WTC11 (cell line): ENCODE data around the gene OSBPL6.

ENCODE experiments used
- CTCF ChIP-seq: fragments of 200-600 bp; IDR thresholded peaks from 2 replicates; pipeline ENCODE4 v1.8.0; 2022; ENCODE audit warnings: antibody characterized with exemption
- E2F4 ChIP-seq: sonication (generic); formaldehyde crosslinking; IDR thresholded peaks from 2 replicates; pipeline ENCODE4 v1.8.1; 2022; ENCODE audit warnings: low read depth, mild to moderate bottlenecking, moderate library complexity, missing genetic modification reagents, borderline replicate concordance
- E2F5 ChIP-seq: sonication (generic); formaldehyde crosslinking; IDR thresholded peaks from 2 replicates; pipeline ENCODE4 v1.8.1; 2022; ENCODE audit warnings: mild to moderate bottlenecking, moderate library complexity, missing genetic modification reagents
- ESRRA ChIP-seq: sonication (generic); formaldehyde crosslinking; IDR thresholded peaks from 2 replicates; pipeline ENCODE4 v1.8.1; 2022; ENCODE audit warnings: mild to moderate bottlenecking, missing genetic modification reagents, borderline replicate concordance
- RORB ChIP-seq: fragments of 250-450 bp; sonication (Bioruptor Pico); IDR thresholded peaks from 2 replicates; pipeline ENCODE4 v1.9.0; 2021; ENCODE audit warnings: mild to moderate bottlenecking
- SMAD3 ChIP-seq: sonication (generic); formaldehyde crosslinking; IDR thresholded peaks from 2 replicates; pipeline ENCODE4 v1.8.0; 2022; ENCODE audit warnings: missing genetic modification reagents, mild to moderate bottlenecking, borderline replicate concordance
- SP1 ChIP-seq: sonication (generic); formaldehyde crosslinking; conservative IDR thresholded peaks from 2 replicates; pipeline ENCODE4 v1.8.1; 2022; ENCODE audit warnings: missing genetic modification reagents
- USF2 ChIP-seq: sonication (generic); formaldehyde crosslinking; IDR thresholded peaks from 2 replicates; pipeline ENCODE4 v1.8.1; 2023; ENCODE audit warnings: mild to moderate bottlenecking, missing genetic modification reagents, moderate library complexity
- TF ChIP-seq, protein P1 (sequence below): sonication (generic); formaldehyde crosslinking; IDR thresholded peaks from 2 replicates; pipeline ENCODE4 v1.8.0; 2022; ENCODE audit warnings: mild to moderate bottlenecking, missing genetic modification reagents
- TF ChIP-seq, protein P2 (sequence below): sonication (generic); formaldehyde crosslinking; IDR thresholded peaks from 2 replicates; pipeline ENCODE4 v1.8.0; 2022; ENCODE audit warnings: mild to moderate bottlenecking, missing genetic modification reagents

DNA sequence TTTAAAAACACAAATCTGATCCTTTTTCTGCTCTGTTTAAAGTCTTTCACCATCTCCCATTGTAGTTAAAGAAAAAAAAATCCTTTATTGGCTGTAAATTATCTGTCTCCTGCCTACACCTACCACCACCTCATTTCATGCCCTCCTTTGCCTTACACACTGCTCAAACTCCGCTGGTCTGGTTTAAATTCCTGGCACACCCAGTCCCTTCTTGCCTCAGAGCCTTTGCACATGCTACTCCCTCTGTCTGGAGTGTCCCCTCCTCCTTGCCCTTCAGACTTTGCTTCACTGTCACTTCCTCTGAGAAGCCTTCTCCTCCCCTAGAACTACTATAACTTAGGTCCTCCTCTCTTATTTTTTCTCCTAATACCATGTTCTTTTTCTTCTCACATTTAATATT lies 49.6 kb downstream of the OSBPL6 start:
- TF ChIP-seq CTCF (no peak), E2F5 (CRISPR knock-in tag) (no peak), SP1 (CRISPR knock-in tag) (no peak), USF2 (CRISPR knock-in tag) (no peak), ESRRA (CRISPR knock-in tag) (no peak), RORB (CRISPR knock-in tag) (no peak), E2F4 (CRISPR knock-in tag) (no peak), SMAD3 (no peak)
- TF ChIP-seq, protein P1, sequence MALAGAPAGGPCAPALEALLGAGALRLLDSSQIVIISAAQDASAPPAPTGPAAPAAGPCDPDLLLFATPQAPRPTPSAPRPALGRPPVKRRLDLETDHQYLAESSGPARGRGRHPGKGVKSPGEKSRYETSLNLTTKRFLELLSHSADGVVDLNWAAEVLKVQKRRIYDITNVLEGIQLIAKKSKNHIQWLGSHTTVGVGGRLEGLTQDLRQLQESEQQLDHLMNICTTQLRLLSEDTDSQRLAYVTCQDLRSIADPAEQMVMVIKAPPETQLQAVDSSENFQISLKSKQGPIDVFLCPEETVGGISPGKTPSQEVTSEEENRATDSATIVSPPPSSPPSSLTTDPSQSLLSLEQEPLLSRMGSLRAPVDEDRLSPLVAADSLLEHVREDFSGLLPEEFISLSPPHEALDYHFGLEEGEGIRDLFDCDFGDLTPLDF (CRISPR knock-in tag), result no peak
- TF ChIP-seq, protein P2, sequence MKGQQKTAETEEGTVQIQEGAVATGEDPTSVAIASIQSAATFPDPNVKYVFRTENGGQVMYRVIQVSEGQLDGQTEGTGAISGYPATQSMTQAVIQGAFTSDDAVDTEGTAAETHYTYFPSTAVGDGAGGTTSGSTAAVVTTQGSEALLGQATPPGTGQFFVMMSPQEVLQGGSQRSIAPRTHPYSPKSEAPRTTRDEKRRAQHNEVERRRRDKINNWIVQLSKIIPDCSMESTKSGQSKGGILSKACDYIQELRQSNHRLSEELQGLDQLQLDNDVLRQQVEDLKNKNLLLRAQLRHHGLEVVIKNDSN (CRISPR knock-in tag), result no peak
